ENCODE data around the gene MMP24OS. TPM values are rescaled to one million over a fixed set of nuclear protein-coding genes. Genes with fewer than 3 reads are reported as not detected.

MMP24OS gene
- total RNA-seq, 1 donor from 2014 or later = 2.9 TPM

GRCh38 chr20:35276408-35276807 lies 1.5 kb downstream of the MMP24OS start:
- Histone ChIP-seq H3K36me3 (no peaks in the 10 kb centered on the region), H3K79me2 (ENCODE audit: low read depth) (peaks cover 13% of the 10 kb centered on the region), H3K9ac (no peak overlapping the region), H3K4me3 (no peak overlapping the region), H3K4me2 (peak overlapping the region; percentile 96), H4K20me1 (ENCODE audit: low read depth) (no peaks in the 10 kb centered on the region), H3K4me1 (no peaks in the 10 kb centered on the region), H2AFZ (replicated peaks) (no peak overlapping the region), H3K27me3 (no peaks in the 10 kb centered on the region), H3K27ac (no peak overlapping the region), H3F3A (ENCODE audit: low read depth) (peaks cover 30% of the 10 kb centered on the region), H3K9me3 (ENCODE audit: low read depth) (no peaks in the 10 kb centered on the region)
- Mint-ChIP-seq H3K4me1 (peaks cover 15% of the 10 kb centered on the region), H3K27ac (no peak overlapping the region), H3K4me3 (peak overlapping the region; percentile 97), H3K27me3 (ENCODE audit: insufficient read depth, low read depth) (peaks cover 4% of the 10 kb centered on the region), H3K9me3 (no peaks in the 10 kb centered on the region), H3K36me3 (peaks cover 19% of the 10 kb centered on the region)
- DNase-seq (ENCODE audit: low spot score) = no peak
- TF ChIP-seq EZH2 (IDR thresholded peaks at IDR 0.05) (no peak), EZH2phosphoT487 (IDR thresholded peaks at IDR 0.05) (no peak)

GRCh38 chr20:35275741-35276251 lies 2.1 kb downstream of the MMP24OS start:
- no peak overlapping the region for H3K4me2 ChIP-seq
- H3K4me1 ChIP-seq = no peaks in the 10 kb centered on the region
- Mint-ChIP-seq H3K27ac (no peak overlapping the region), H3K9me3 (no peaks in the 10 kb centered on the region), H3K36me3 (peaks cover 19% of the 10 kb centered on the region), H3K4me1 (peaks cover 15% of the 10 kb centered on the region), H3K27me3 (ENCODE audit: insufficient read depth, low read depth) (peaks cover 4% of the 10 kb centered on the region), H3K4me3 (peak overlapping the region; percentile 41)
- TF ChIP-seq EZH2 (IDR thresholded peaks at IDR 0.05) (no peak), EZH2phosphoT487 (IDR thresholded peaks at IDR 0.05) (no peak), CTCF (IDR thresholded peaks at IDR 0.05) (no peak)
- no peak for DNase-seq (ENCODE audit: low spot score)
- H4K20me1 ChIP-seq (ENCODE audit: low read depth) = no peaks in the 10 kb centered on the region
- peaks cover 10% of the 10 kb centered on the region for H3K79me2 ChIP-seq (ENCODE audit: low read depth)
- H3K4me3 ChIP-seq = no peak overlapping the region
- no peaks in the 10 kb centered on the region for H3K27me3 ChIP-seq
- no peaks in the 10 kb centered on the region for H3K9me3 ChIP-seq (ENCODE audit: low read depth)
- H3K36me3 ChIP-seq = no peaks in the 10 kb centered on the region
- no peak overlapping the region for H2AFZ ChIP-seq (replicated peaks)
- H3K9ac ChIP-seq = no peak overlapping the region
- no peak overlapping the region for H3K27ac ChIP-seq
- peaks cover 30% of the 10 kb centered on the region for H3F3A ChIP-seq (ENCODE audit: low read depth)

- no peaks in the 10 kb centered on the region for H3K36me3 ChIP-seq
- H3K36me3 Mint-ChIP-seq = peaks cover 11% of the 10 kb centered on the region
Measured at GRCh38 chr20:35274172-35275092, 3.5 kb downstream of the MMP24OS start.

More at GRCh38 chr20:35274172-35275092, 3.5 kb downstream of the MMP24OS start:
- Histone ChIP-seq H3F3A (ENCODE audit: low read depth) (peaks cover 26% of the 10 kb centered on the region), H3K27me3 (no peaks in the 10 kb centered on the region), H3K4me1 (peaks cover 4% of the 10 kb centered on the region), H3K79me2 (ENCODE audit: low read depth) (peaks cover 10% of the 10 kb centered on the region), H3K27ac (no peak overlapping the region), H3K4me2 (no peak overlapping the region), H4K20me1 (ENCODE audit: low read depth) (no peaks in the 10 kb centered on the region), H3K9me3 (ENCODE audit: low read depth) (no peaks in the 10 kb centered on the region), H3K4me3 (no peak overlapping the region), H2AFZ (replicated peaks) (no peak overlapping the region), H3K9ac (no peak overlapping the region)
- peaks cover 16% of the 10 kb centered on the region for H3K4me1 Mint-ChIP-seq
- TF ChIP-seq EZH2 (IDR thresholded peaks at IDR 0.05) (no peak), CTCF (IDR thresholded peaks at IDR 0.05) (no peak), EZH2phosphoT487 (IDR thresholded peaks at IDR 0.05) (no peak)
- no peaks in the 10 kb centered on the region for H3K9me3 Mint-ChIP-seq
- DNase-seq (ENCODE audit: low spot score) = no peak
- no peak overlapping the region for H3K27ac Mint-ChIP-seq
- H3K27me3 Mint-ChIP-seq (ENCODE audit: insufficient read depth, low read depth) = peaks cover 4% of the 10 kb centered on the region
- H3K4me3 Mint-ChIP-seq = no peak overlapping the region

Data from neural progenitor cell (in vitro differentiated cells).